GM12892 (cell line): ENCODE measurements around the gene AIP.

Source experiments
- POLR2A ChIP-seq: IDR thresholded peaks from 2 replicates; pipeline ENCODE4 v1.6.1; 2011; ENCODE audit warnings: low read depth, low read length, control low read depth
- POLR2AphosphoS5 ChIP-seq: IDR thresholded peaks from 2 replicates; pipeline ENCODE4 v1.6.1; 2011; ENCODE audit warnings: low read depth, low read length, control low read depth
- TAF1 ChIP-seq: IDR thresholded peaks from 2 replicates; pipeline ENCODE4 v1.6.1; 2011; ENCODE audit warnings: low read depth, mild to moderate bottlenecking, control low read depth, low read length, borderline replicate concordance

DNA sequence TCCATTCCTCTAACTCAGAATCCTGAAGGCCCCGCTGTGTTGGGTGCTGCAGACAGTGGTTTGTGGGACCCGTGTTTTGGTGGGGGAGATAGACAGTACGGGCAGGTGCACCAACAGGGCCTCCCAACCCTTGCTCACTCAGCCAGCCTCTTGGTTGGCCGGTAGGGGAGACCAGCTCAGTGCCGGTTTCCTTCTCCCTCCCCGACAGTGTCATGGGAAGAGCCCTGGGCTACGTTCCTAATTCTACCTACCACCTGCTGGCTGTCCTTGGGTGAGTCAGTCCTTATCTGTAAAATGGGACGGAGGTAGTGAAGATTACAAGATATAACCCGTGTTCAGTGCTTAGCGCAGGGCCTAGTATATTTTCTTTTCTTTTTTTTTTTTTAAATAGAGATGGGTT, 19.6 kb upstream of the AIP start:
- no peak for TF ChIP-seq POLR2AphosphoS5
- no peak for TF ChIP-seq TAF1
- TF ChIP-seq POLR2A = no peak
